Measurements from ENCODE around the gene NCOA5.

NCOA5 gene

GRCh38 chr20:46073443-46073842, 16.3 kb downstream of the NCOA5 start:
- H3K9me3 ChIP-seq: no peaks in the 10 kb centered on the region
- H3K4me1 ChIP-seq: no peaks in the 10 kb centered on the region
- TF ChIP-seq, protein P1, sequence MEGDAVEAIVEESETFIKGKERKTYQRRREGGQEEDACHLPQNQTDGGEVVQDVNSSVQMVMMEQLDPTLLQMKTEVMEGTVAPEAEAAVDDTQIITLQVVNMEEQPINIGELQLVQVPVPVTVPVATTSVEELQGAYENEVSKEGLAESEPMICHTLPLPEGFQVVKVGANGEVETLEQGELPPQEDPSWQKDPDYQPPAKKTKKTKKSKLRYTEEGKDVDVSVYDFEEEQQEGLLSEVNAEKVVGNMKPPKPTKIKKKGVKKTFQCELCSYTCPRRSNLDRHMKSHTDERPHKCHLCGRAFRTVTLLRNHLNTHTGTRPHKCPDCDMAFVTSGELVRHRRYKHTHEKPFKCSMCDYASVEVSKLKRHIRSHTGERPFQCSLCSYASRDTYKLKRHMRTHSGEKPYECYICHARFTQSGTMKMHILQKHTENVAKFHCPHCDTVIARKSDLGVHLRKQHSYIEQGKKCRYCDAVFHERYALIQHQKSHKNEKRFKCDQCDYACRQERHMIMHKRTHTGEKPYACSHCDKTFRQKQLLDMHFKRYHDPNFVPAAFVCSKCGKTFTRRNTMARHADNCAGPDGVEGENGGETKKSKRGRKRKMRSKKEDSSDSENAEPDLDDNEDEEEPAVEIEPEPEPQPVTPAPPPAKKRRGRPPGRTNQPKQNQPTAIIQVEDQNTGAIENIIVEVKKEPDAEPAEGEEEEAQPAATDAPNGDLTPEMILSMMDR (IDR thresholded peaks at IDR 0.05): no peak
- H3K27me3 ChIP-seq: no peaks in the 10 kb centered on the region
- H3K36me3 ChIP-seq: peaks cover 45 to 67% (median 59%) of the 10 kb centered on the region in 3 donors
- no peak for DNase-seq
- no peak overlapping the region for H3K27ac ChIP-seq
- intact Hi-C loops (cut with DNase I; ENCODE audit: low total_unique reads): no loop called here
- H3K4me3 ChIP-seq: no peak overlapping the region

GRCh38 chr20:46073024-46073423, 16.7 kb downstream of the NCOA5 start:
- H3K4me1 ChIP-seq: no peaks in the 10 kb centered on the region
- H3K4me3 ChIP-seq: no peak overlapping the region
- H3K27ac ChIP-seq: no peak overlapping the region
- TF ChIP-seq, protein P1 (IDR thresholded peaks at IDR 0.05): no peak
- no peaks in the 10 kb centered on the region for H3K27me3 ChIP-seq
- intact Hi-C loops (cut with DNase I; ENCODE audit: low total_unique reads): no loop called here
- DNase-seq: no peak
- H3K36me3 ChIP-seq: peaks cover 49 to 67% (median 61%) of the 10 kb centered on the region in 3 donors
- H3K9me3 ChIP-seq: no peaks in the 10 kb centered on the region

DNA sequence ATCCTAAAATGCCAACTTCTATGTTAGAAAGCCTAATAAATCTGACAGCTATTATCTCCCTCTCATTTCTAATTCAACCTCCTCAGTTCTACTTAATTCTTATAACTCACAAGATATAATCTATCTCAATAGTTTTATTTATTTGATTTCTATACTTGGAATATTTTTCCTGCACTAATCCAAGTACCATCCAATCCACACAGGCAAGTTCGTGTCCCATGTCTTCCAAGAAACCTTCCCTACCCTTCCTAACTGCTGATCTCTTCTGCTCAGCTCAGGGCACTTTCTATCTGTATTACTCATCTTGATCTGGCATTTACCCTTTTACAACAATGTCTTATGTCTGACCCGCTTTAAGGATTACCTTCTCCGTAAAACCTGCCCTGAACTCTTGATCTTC, 18.2 kb downstream of the NCOA5 start:
- H3K27ac ChIP-seq: no peak overlapping the region
- no peaks in the 10 kb centered on the region for H3K9me3 ChIP-seq
- intact Hi-C loops (cut with DNase I; ENCODE audit: low total_unique reads): no loop called here
- H3K4me3 ChIP-seq: no peak overlapping the region
- no peaks in the 10 kb centered on the region for H3K27me3 ChIP-seq
- H3K36me3 ChIP-seq: peaks cover 58 to 66% (median 64%) of the 10 kb centered on the region in 3 donors
- TF ChIP-seq, protein P1 (IDR thresholded peaks at IDR 0.05): no peak
- no peaks in the 10 kb centered on the region for H3K4me1 ChIP-seq
- no peak for DNase-seq

DNA sequence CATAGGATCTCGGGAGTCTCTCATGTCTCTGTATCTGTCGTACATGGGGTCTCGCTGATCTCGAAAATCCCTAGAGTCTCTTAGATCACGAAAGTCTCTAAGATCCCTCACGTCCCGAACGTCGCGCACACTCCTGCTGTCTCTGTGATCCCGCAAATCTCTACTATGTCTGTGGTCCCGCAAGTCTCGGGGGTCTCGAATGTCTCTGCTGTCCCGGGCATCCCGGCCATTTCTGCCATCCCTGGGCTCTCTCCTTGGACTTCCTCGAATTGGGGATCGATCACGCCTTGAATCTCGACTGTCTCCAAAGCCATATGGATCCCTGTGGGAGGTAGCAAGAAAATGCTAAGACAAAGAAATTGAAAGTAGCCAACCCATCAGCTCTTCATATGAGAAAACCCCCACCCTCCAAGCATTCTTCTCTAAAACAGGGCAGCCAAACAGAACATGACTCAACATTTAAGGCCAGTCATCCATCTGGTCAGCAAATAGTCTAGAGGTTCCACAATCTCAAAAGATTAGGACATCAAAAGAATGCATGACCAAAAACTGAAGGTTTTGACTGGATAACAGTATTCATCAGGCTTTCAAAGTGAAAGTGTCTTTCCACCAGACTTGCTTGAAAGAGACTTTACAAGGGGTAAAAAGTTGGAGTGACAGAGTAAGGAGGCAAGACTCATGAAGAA, 19.4 kb downstream of the NCOA5 start:
- Histone ChIP-seq H3K4me1 (no peaks in the 10 kb centered on the region), H3K4me3 (no peak overlapping the region), H3K36me3 (peaks cover 64 to 71% (median 68%) of the 10 kb centered on the region in 3 donors), H3K27ac (no peak overlapping the region), H3K27me3 (no peaks in the 10 kb centered on the region), H3K9me3 (no peaks in the 10 kb centered on the region)
- intact Hi-C loops (cut with DNase I; ENCODE audit: low total_unique reads): no loop called here
- TF ChIP-seq, protein P1 (IDR thresholded peaks at IDR 0.05): no peak
- no peak for DNase-seq

DNA sequence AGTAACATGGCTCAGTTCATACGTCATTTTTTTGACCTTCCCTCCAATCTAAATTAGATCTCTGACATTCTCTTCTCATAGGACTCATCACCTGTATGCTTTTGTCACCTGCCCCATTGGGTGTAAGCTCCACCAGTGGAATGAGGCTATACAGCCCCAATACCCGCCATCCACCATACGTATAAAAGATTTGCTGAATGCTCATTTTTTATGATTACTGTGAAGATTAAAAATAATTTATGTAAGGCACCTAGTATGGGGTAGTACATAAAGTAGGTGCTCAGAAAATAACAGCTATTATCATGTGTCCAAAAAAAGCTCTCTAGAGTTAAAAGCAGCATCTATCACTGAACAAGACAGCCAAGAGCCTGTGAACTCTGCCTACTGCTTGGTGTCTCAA, 24.1 kb downstream of the NCOA5 start:
- peaks cover 93 to 97% (median 97%) of the 10 kb centered on the region in 3 donors for H3K36me3 ChIP-seq
- H3K4me1 ChIP-seq: no peaks in the 10 kb centered on the region
- intact Hi-C loops (cut with DNase I; ENCODE audit: low total_unique reads): no loop called here
- TF ChIP-seq, protein P1 (IDR thresholded peaks at IDR 0.05): no peak
- H3K4me3 ChIP-seq: no peak overlapping the region
- no peaks in the 10 kb centered on the region for H3K27me3 ChIP-seq
- no peak for DNase-seq
- H3K9me3 ChIP-seq: no peaks in the 10 kb centered on the region
- no peak overlapping the region for H3K27ac ChIP-seq

All from tibial artery (tissue), 4 donors.